SU-DHL-6 (cell line): ENCODE data around the gene TMEM273.

Experiments
- CTCF ChIP-seq: fragments of 200-600 bp; sonication (generic); IDR thresholded peaks from one replicate; pipeline ENCODE4 v1.5.1; 2017; ENCODE audit warnings: antibody characterized with exemption, mild to moderate bottlenecking, low read length, moderate library complexity; ENCODE audit not compliant: insufficient read depth, poor library complexity, severe bottlenecking
- EZH2phosphoT487 ChIP-seq: fragments of 200-600 bp; sonication (generic), shearing (Covaris generic); conservative IDR thresholded peaks from 2 replicates; pipeline ENCODE4 v1.6.1; 2018; ENCODE audit warnings: mild to moderate bottlenecking, antibody characterized with exemption, low read length, moderate library complexity, mixed read lengths

- TF ChIP-seq CTCF (no peak), EZH2phosphoT487 (no peak)
Observed at GRCh38 chr10:49170632-49171325, 17.4 kb downstream of the TMEM273 start.
